ENCODE results near the gene DLK2. TPM values are rescaled to one million over a fixed set of nuclear protein-coding genes. Genes with fewer than 3 reads are reported as not detected.

Gene DLK2
- total and polyA plus RNA-seq, 2 of the 13 experiments (the other 11 are each of a cell fraction or from before 2014, with no cell fraction given) = 1.2 to 3.8 TPM

GRCh38 chr6:43488667-43489276, 33.4 kb upstream of the DLK2 start (continued):
- TF ChIP-seq, protein P1, sequence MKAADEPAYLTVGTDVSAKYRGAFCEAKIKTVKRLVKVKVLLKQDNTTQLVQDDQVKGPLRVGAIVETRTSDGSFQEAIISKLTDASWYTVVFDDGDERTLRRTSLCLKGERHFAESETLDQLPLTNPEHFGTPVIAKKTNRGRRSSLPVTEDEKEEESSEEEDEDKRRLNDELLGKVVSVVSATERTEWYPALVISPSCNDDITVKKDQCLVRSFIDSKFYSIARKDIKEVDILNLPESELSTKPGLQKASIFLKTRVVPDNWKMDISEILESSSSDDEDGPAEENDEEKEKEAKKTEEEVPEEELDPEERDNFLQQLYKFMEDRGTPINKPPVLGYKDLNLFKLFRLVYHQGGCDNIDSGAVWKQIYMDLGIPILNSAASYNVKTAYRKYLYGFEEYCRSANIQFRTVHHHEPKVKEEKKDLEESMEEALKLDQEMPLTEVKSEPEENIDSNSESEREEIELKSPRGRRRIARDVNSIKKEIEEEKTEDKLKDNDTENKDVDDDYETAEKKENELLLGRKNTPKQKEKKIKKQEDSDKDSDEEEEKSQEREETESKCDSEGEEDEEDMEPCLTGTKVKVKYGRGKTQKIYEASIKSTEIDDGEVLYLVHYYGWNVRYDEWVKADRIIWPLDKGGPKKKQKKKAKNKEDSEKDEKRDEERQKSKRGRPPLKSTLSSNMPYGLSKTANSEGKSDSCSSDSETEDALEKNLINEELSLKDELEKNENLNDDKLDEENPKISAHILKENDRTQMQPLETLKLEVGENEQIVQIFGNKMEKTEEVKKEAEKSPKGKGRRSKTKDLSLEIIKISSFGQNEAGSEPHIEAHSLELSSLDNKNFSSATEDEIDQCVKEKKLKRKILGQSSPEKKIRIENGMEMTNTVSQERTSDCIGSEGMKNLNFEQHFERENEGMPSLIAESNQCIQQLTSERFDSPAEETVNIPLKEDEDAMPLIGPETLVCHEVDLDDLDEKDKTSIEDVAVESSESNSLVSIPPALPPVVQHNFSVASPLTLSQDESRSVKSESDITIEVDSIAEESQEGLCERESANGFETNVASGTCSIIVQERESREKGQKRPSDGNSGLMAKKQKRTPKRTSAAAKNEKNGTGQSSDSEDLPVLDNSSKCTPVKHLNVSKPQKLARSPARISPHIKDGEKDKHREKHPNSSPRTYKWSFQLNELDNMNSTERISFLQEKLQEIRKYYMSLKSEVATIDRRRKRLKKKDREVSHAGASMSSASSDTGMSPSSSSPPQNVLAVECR (CRISPR knock-in tag; IDR thresholded peaks at IDR 0.05; ENCODE audit: borderline replicate concordance) = no peak; the same call in 1 of the 2 replicates
- TF ChIP-seq, protein P2, sequence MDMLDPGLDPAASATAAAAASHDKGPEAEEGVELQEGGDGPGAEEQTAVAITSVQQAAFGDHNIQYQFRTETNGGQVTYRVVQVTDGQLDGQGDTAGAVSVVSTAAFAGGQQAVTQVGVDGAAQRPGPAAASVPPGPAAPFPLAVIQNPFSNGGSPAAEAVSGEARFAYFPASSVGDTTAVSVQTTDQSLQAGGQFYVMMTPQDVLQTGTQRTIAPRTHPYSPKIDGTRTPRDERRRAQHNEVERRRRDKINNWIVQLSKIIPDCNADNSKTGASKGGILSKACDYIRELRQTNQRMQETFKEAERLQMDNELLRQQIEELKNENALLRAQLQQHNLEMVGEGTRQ (IDR thresholded peaks at IDR 0.05; ENCODE audit: low read depth, low read length) = no peak
- TF ChIP-seq, protein P2 (CRISPR knock-in tag; IDR thresholded peaks at IDR 0.05; ENCODE audit: borderline replicate concordance) = no peak
- TF ChIP-seq ELK4 (CRISPR knock-in tag; IDR thresholded peaks at IDR 0.05; ENCODE audit: borderline replicate concordance) (no peak), ZBTB4 (CRISPR knock-in tag; IDR thresholded peaks at IDR 0.05; ENCODE audit: borderline replicate concordance) (no peak), ZNF776 (CRISPR knock-in tag; IDR thresholded peaks at IDR 0.05) (no peak), ZMAT3 (CRISPR knock-in tag; conservative IDR thresholded peaks at IDR 0.05) (peak; percentile 75), ZNF570 (CRISPR knock-in tag; IDR thresholded peaks at IDR 0.05; ENCODE audit: borderline replicate concordance) (no peak), ZEB1 (IDR thresholded peaks at IDR 0.05; ENCODE audit: insufficient replicate concordance, low read depth) (no peak), ZNF230 (CRISPR knock-in tag; IDR thresholded peaks at IDR 0.05) (no peak), ZNF354B (CRISPR knock-in tag; IDR thresholded peaks at IDR 0.05) (no peak), SETDB1 (CRISPR knock-in tag; IDR thresholded peaks at IDR 0.05; ENCODE audit: borderline replicate concordance) (no peak), MTA1 (CRISPR knock-in tag; IDR thresholded peaks at IDR 0.05; ENCODE audit: borderline replicate concordance) (no peak)
- TF ChIP-seq, protein P3, sequence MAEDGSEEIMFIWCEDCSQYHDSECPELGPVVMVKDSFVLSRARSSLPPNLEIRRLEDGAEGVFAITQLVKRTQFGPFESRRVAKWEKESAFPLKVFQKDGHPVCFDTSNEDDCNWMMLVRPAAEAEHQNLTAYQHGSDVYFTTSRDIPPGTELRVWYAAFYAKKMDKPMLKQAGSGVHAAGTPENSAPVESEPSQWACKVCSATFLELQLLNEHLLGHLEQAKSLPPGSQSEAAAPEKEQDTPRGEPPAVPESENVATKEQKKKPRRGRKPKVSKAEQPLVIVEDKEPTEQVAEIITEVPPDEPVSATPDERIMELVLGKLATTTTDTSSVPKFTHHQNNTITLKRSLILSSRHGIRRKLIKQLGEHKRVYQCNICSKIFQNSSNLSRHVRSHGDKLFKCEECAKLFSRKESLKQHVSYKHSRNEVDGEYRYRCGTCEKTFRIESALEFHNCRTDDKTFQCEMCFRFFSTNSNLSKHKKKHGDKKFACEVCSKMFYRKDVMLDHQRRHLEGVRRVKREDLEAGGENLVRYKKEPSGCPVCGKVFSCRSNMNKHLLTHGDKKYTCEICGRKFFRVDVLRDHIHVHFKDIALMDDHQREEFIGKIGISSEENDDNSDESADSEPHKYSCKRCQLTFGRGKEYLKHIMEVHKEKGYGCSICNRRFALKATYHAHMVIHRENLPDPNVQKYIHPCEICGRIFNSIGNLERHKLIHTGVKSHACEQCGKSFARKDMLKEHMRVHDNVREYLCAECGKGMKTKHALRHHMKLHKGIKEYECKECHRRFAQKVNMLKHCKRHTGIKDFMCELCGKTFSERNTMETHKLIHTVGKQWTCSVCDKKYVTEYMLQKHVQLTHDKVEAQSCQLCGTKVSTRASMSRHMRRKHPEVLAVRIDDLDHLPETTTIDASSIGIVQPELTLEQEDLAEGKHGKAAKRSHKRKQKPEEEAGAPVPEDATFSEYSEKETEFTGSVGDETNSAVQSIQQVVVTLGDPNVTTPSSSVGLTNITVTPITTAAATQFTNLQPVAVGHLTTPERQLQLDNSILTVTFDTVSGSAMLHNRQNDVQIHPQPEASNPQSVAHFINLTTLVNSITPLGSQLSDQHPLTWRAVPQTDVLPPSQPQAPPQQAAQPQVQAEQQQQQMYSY (CRISPR knock-in tag; IDR thresholded peaks at IDR 0.05) = no peak
